Measurements from ENCODE around the gene KRTAP12-2.
"Not testable (repeated sequence)": the region's sequence is repeated elsewhere in the genome, so short reads cannot be mapped to it uniquely, and the experiment has no call there.

Gene KRTAP12-2

DNA sequence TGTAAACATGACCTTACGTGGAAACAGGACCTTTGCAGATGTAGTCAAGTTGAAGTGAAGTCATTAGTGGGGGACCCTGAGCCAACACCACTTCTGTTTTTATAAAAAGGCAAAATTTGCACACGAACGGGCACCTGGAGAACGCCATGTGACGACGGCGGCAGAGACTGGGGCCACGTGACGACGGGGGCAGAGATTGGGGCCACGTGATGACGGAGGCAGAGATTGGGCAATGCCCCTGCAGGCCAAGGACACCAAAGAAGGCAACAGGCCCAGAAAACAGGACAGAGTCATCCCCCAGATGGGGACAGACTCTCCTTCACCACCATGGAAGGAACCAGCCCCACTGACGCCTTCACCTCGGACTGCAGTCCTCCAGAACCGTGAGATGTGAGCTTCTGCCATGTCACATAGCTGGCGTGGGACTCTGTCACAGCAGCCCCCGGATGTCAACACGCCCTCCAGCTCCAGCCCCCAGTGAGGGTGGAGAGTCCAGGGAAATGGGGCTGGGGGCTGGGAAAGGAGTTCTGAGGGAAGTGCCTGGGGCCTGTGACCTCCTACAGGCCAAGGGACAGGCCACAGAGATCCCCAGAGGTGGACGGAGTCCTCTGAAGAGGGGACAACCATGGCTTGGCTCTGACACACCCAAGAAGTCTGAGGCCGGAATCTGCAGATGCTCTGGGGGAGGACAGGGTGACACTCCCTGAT lies 16.3 kb downstream of the KRTAP12-2 start:
- DNase-seq (ENCODE audit: low read depth in 3 of 3) = no peak

GRCh38 chr21:44649521-44650100 lies 17.1 kb downstream of the KRTAP12-2 start:
- DNase-seq (ENCODE audit: low read depth in 3 of 3) = no peak

DNA sequence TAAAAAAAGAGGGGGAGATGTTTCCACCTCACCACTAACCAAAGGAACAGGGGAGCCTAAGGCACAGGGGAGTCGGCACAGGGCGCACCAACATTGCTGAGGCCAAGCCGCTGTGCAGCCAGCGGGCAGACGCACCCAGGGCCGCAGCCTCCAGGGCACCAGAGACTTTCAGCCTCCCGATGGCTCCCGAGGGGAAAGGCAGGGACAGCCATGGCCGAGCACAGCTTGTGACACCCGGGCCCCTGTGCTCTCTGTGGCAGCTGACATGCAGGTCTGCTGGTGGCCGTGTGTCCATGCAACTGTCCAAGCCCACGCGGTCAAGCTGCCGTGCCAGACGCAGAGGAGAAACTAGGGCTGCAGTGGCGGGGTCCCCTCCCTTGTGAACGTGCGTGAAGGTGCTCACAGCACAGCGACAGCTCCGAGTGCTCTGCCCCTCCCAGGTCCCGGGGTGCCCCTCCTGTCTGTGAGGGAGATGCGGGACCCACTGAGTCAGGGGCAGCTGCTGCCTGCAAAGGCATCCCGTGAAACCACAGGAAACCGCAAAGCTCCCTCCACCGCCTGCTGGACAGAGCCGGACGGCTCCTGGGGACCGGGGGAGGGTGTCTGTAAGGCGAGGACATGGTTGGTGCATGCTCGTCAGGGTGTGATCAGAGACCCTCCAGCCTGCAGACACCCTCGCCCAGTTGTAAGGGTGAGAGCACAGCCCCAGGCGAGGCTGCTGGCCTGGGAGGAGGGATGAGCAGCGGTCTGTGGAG lies 18.0 kb downstream of the KRTAP12-2 start:
- DNase-seq (ENCODE audit: low read depth in 3 of 3) = no peak

GRCh38 chr21:44647222-44647552 lies 19.5 kb downstream of the KRTAP12-2 start:
- no peak for DNase-seq (ENCODE audit: low read depth in 3 of 3)

DNA sequence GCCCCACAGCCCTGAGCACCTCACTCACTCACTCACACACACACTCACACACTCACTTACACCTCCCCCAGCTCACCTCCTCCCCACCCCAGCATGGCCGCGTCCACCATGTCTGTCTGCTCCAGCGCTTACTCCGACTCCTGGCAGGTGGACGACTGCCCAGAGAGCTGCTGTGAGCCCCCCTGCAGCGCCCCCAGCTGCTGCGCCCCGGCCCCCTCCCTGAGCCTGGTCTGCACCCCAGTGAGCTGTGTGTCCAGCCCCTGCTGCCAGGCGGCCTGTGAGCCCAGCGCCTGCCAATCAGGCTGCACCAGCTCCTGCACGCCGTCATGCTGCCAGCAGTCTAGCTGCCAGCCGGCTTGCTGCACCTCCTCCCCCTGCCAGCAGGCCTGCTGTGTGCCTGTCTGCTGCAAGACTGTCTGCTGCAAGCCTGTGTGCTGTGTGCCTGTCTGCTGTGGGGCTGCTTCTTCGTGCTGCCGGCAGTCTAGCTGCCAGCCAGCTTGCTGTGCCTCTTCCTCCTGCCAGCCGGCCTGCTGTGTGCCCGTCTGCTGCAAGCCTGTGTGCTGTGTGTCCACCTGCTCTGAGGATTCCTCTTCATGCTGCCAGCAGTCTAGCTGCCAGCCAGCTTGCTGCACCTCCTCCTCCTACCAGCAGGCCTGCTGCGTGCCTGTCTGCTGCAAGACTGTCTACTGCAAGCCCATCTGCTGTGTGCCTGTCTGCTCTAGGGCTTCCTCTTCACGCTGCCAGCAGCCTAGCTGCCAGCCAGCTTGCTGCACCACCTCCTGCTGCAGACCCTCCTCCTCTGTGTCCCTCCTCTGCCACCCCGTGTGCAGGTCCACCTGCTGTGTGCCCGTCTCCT lies 20.1 kb downstream of the KRTAP12-2 start, which contains the start of gene KRTAP10-11:
TSS of gene KRTAP10-11 (plus strand) at position 49 of the 856 bp plus-strand sequence. CDS start at position 94, 45 bp downstream.
- not testable (repeated sequence) for DNase-seq (ENCODE audit: low read depth in 3 of 3)

GRCh38 chr21:44644878-44645277 lies 21.8 kb downstream of the KRTAP12-2 start:
- no peak for DNase-seq (ENCODE audit: low read depth in 3 of 3)

DNA sequence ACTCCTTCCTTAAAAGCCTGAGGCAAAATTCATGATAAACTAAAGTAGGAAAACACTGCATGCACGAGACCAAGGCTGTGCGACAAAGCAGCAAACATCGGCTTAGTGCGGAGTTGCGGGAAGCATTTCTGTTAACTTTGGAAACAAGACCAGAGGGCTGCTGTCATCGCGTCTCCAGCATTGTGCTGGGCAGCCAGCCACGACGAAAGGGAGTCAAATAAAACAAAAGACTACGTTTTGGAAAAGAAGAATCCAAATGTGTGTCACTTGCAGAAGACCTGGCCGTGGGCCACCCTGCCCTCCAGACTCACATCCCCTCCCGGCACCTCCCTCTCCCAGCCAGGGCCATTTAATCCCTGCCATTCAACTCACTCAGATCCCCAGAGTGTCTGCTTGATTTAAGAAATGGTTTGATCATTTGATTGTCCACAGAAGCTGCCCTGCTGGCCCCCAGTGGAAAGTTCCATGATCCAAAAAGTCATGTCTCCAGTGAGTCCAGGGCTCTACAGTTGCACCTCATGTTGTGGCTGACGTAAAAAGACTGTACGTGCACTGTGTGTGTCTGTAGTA lies 22.9 kb downstream of the KRTAP12-2 start:
- no peak for DNase-seq (ENCODE audit: low read depth in 3 of 3)

DNA sequence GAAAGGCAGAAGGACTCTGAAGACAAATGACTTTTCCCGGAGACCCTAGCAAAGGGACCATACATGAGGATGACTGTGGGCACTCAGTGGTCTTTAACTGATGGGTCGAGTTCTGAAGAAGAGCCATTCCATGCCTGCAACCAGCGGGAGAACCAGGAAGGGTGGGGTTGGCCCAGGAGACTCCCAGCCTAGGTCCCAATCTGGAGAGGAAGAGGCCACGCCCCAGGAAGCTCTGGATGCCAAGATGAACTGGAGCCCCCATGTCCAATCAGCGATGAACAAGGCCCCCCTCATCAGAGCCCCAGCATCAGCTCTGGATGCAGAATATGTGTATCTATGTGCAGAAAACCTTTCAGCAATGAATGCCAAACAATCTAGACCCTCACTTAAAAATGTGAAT lies 26.0 kb downstream of the KRTAP12-2 start:
- no peak for DNase-seq (ENCODE audit: low read depth in 3 of 3)

DNA sequence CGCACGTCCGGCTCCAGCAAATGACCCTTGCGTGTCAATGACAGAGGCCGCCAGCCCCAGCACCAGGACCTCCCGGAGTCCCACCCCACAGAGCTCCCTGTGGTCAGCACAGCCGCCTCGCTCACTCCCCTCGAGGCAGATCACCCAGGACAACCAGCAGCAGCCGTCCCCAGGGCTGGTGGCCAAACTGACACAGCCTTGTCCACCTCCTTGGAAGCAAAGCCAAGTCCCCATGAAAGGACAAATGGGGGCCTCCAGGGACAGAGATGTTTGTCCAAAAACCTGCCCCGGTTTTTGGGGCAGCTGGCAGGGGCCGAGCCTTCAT lies 27.4 kb downstream of the KRTAP12-2 start:
- DNase-seq (ENCODE audit: low read depth in 3 of 3) = no peak

- DNase-seq (ENCODE audit: low read depth in 3 of 3) = not testable (repeated sequence)
Observed at GRCh38 chr21:44638506-44639330, 28.0 kb downstream of the KRTAP12-2 start.

GRCh38 chr21:44637851-44638348 lies 28.8 kb downstream of the KRTAP12-2 start:
- DNase-seq (ENCODE audit: low read depth in 3 of 3) = not testable (repeated sequence)

DNA sequence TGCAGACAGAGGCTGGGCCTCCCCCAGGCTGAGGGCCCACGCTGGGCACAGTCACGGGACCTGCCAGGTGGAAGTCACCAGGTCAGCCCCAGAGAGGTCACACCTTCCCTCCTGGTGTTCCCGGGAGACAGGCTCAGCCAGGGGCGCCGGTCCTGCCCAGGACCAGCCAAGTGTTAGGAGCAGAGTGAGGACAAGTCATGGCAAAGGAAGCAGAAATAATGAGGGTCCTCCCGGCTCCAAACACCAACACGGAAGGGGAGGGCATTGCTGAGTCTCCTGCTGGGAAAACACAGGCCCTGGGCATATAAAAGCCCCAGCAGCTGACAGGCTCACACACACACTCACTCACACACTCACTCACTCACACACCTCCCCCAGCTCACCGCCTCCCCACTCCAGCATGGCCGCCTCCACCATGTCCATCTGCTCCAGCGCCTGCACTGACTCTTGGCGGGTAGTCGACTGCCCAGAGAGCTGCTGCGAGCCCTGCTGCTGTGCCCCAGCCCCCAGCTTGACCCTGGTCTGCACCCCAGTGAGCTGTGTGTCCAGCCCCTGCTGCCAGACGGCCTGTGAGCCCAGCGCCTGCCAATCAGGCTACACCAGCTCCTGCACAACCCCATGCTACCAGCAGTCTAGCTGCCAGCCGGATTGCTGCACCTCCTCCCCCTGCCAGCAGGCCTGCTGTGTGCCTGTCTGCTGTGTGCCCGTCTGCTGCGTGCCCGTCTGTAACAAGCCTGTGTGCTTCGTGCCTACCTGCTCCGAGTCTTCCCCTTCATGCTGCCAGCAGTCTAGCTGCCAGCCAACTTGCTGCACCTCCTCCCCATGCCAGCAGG lies 29.5 kb downstream of the KRTAP12-2 start, which contains the start of gene KRTAP10-10:
TSS of gene KRTAP10-10 (plus strand) at position 339 of the 833 bp plus-strand sequence. CDS start at position 401, 62 bp downstream.
- no peak for DNase-seq (ENCODE audit: low read depth in 3 of 3)

- no peak for DNase-seq (ENCODE audit: low read depth in 3 of 3)
Observed at GRCh38 chr21:44636209-44637017, 30.3 kb downstream of the KRTAP12-2 start.

GRCh38 chr21:44632067-44632466 lies 34.7 kb downstream of the KRTAP12-2 start:
- DNase-seq (ENCODE audit: low read depth in 3 of 3) = no peak

DNA sequence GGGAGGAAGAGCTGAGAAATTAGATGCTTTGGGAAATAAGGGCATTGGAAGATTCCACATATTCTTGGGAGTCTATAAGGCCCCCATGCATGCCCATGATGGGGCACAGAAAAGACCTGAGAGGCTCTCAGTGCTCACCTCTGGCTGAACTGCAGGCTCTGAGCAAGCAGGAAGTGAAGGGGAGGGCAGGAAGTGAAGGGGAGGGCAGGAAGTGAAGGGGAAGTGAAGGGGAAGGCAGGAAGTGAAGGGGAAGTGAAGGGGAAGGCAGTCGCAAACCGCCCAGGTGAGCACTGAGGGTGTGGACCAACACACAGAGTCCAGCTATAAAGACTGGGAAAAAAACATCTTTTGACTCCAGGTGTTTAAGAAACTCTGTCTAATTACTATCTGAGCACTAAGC lies 36.3 kb downstream of the KRTAP12-2 start:
- no peak for DNase-seq (ENCODE audit: low read depth in 3 of 3)

GRCh38 chr21:44628707-44629391 lies 37.9 kb downstream of the KRTAP12-2 start:
- DNase-seq (ENCODE audit: low read depth in 3 of 3) = no peak

- DNase-seq (ENCODE audit: low read depth in 3 of 3) = not testable (repeated sequence)
Observed at GRCh38 chr21:44627831-44628233, 38.9 kb downstream of the KRTAP12-2 start.

Measured in stimulated activated CD4-positive, alpha-beta T cell treated with anti-CD3 and anti-CD28 coated beads, TNF-alpha, amount 100 ng/mL, for 48 hours (primary cell).